Spleen (tissue), 7 donors: ENCODE measurements around the gene KCNQ5.

ENCODE experiments used
- POLR2A ChIP-seq, 3 donors: fragments of 450-650 bp; IDR thresholded peaks; one replicate each; pipeline ENCODE4 v1.5.1; 2017; ENCODE audit warnings: antibody characterized with exemption in 3 of 3, mild to moderate bottlenecking in 1 of 3
- TF ChIP-seq, protein P1 (sequence below), 11 experiments: fragments of 200-600 bp in 7 of 11; fragments of 450-650 bp in 4 of 11; sonication (generic) in 4 of 11; IDR thresholded peaks in 8 of 11; conservative IDR thresholded peaks in 3 of 11; 1 replicate in 7 of 11; 2 replicates in 4 of 11; pipeline versions ENCODE4 v1.4.0 to v1.8.0; 2016 to 2021; ENCODE audit warnings: antibody characterized with exemption in 11 of 11, inconsistent platforms in 4 of 11, mild to moderate bottlenecking in 1 of 11
- donor health status: DM: no; HTN: no; CAD: no; lungs with moderate emphysema.
- donor health status: DM: no; HTN: no; CAD: no.
- donor health status: DM: no; HTN: no; CAD: no.

- TF ChIP-seq, protein P1, sequence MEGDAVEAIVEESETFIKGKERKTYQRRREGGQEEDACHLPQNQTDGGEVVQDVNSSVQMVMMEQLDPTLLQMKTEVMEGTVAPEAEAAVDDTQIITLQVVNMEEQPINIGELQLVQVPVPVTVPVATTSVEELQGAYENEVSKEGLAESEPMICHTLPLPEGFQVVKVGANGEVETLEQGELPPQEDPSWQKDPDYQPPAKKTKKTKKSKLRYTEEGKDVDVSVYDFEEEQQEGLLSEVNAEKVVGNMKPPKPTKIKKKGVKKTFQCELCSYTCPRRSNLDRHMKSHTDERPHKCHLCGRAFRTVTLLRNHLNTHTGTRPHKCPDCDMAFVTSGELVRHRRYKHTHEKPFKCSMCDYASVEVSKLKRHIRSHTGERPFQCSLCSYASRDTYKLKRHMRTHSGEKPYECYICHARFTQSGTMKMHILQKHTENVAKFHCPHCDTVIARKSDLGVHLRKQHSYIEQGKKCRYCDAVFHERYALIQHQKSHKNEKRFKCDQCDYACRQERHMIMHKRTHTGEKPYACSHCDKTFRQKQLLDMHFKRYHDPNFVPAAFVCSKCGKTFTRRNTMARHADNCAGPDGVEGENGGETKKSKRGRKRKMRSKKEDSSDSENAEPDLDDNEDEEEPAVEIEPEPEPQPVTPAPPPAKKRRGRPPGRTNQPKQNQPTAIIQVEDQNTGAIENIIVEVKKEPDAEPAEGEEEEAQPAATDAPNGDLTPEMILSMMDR (IDR thresholded peaks at IDR 0.05 in 8 of 11, conservative IDR thresholded peaks at IDR 0.05 in 3 of 11): no peak
- TF ChIP-seq POLR2A (IDR thresholded peaks at IDR 0.05): no peak
Measured at GRCh38 chr6:72976484-72976883, 354.6 kb downstream of the KCNQ5 start.
